K562 (cell line): ENCODE data around the gene FGF9. TPM values are rescaled to one million over a fixed set of nuclear protein-coding genes. Genes with fewer than 3 reads are reported as not detected.

Experiments used
- ATAC-seq: fragments of 200-7000 bp; cut with Tn5 transposase; 3 replicates; pipeline ENCODE4 v1.9.1; 2020; ENCODE audit warnings: moderate library complexity
- BruUV-seq: library from RNA; stranded (reverse); fragments of 400-500 nt; replicated peaks from 2 replicates; lab custom pipeline; 2021; lab: Mats Ljungman, UMichigan
- CTCF ChIA-PET: fragments of 300-600 bp; formaldehyde crosslinking; extraction: SDS; loops from one replicate; lab custom pipeline; 2021; ENCODE audit warnings: low intra/inter-chr PET ratio; lab: Yijun Ruan, JAX
- POLR2A ChIA-PET: fragments of 300-600, 350-650 bp; sonication (Branson Sonifier 250); formaldehyde crosslinking; extraction: SDS; loops from one replicate; lab custom pipeline; 2021; ENCODE audit warnings: antibody characterized with exemption, inconsistent platforms; lab: Yijun Ruan, JAX
- DNase-seq, 4 experiments: peaks; one replicate each; pipeline versions ENCODE4 v3.0.0 to v3.0.0-alpha.2; 2011 to 2018; ENCODE audit warnings: low spot score in 3 of 4, mixed read lengths in 3 of 4; ENCODE audit errors: extremely low read depth in 1 of 4
- FAIRE-seq: peaks from 2 replicates; lab custom pipeline; 2011; peaks lifted over from hg19 to GRCh38; lab: Jason Lieb, UNC
- H2AFZ ChIP-seq: 2 replicates; pipeline ENCODE4 v1.6.0; 2011; ENCODE audit warnings: low read depth, low read length, control low read depth, inconsistent platforms
- H3K27ac ChIP-seq: fragments of 200-600 bp; 3 replicates; pipeline ENCODE4 v1.8.0; 2011; ENCODE audit warnings: low read depth, mild to moderate bottlenecking, control low read depth, inconsistent platforms, low read length, moderate library complexity, mixed read lengths; ENCODE audit errors: extremely low read depth
- H3K27me3 ChIP-seq, 2 experiments: fragments of 300-600 bp in 1 of 2; 2 replicates in 1 of 2; 3 replicates in 1 of 2; pipeline versions ENCODE4 v1.6.0 to v1.8.0; 2011; ENCODE audit warnings: inconsistent platforms in 2 of 2, low read length in 2 of 2, mild to moderate bottlenecking in 1 of 2, mixed read lengths in 1 of 2, moderate library complexity in 1 of 2; ENCODE audit not compliant: control insufficient read depth in 2 of 2, insufficient read depth in 2 of 2
- H3K36me3 ChIP-seq: fragments of 300-600 bp; 3 replicates; pipeline ENCODE4 v1.8.0; 2011; ENCODE audit warnings: mild to moderate bottlenecking, low read length, inconsistent platforms; ENCODE audit not compliant: control insufficient read depth, insufficient read depth
- H3K4me1 ChIP-seq, 2 experiments: fragments of 200-600 bp in 1 of 2; replicated peaks in 1 of 2; 2 replicates in 1 of 2; 3 replicates in 1 of 2; pipeline versions ENCODE4 v1.5.1 to v1.8.0; 2011; ENCODE audit warnings: inconsistent platforms in 2 of 2, low read length in 2 of 2, mild to moderate bottlenecking in 1 of 2, mixed read lengths in 1 of 2, moderate library complexity in 1 of 2; ENCODE audit not compliant: control insufficient read depth in 2 of 2, insufficient read depth in 2 of 2
- H3K4me2 ChIP-seq: 2 replicates; pipeline ENCODE4 v1.6.1; 2011; ENCODE audit warnings: low read length, control low read depth, inconsistent platforms, mixed read lengths; ENCODE audit not compliant: insufficient read depth
- H3K4me3 ChIP-seq: fragments of 200-600 bp; sonication (generic), shearing (Covaris generic); 2 replicates; pipeline ENCODE4 v1.5.1; 2016; ENCODE audit warnings: control low read depth, inconsistent platforms
- H3K79me2 ChIP-seq: fragments of 200-600 bp; 3 replicates; pipeline ENCODE4 v1.8.0; 2011; ENCODE audit warnings: low read length, inconsistent platforms; ENCODE audit not compliant: control insufficient read depth, insufficient read depth
- H3K9ac ChIP-seq, 2 experiments: 2 replicates each; pipeline versions ENCODE4 v1.6.0 to v1.6.1; 2011; ENCODE audit warnings: low read depth in 2 of 2, low read length in 2 of 2, control low read depth in 1 of 2, inconsistent platforms in 1 of 2, mild to moderate bottlenecking in 1 of 2, mixed read lengths in 1 of 2; ENCODE audit not compliant: insufficient read depth in 1 of 2
- H3K9me1 ChIP-seq: one replicate; pipeline ENCODE4 v1.6.0; 2011; ENCODE audit warnings: inconsistent platforms, mild to moderate bottlenecking, low read length, moderate library complexity; ENCODE audit not compliant: control insufficient read depth, insufficient read depth
- H3K9me3 ChIP-seq: replicated peaks from 2 replicates; pipeline ENCODE4 v1.5.1; 2011; ENCODE audit warnings: low read depth, low read length, inconsistent platforms; ENCODE audit not compliant: control insufficient read depth, insufficient read depth
- H4K20me1 ChIP-seq: replicated peaks from 2 replicates; pipeline ENCODE4 v1.6.1; 2011; ENCODE audit warnings: low read length, inconsistent platforms, mixed read lengths; ENCODE audit not compliant: control insufficient read depth, insufficient read depth
- CREM ChIP-seq: IDR thresholded peaks from 2 replicates; pipeline ENCODE4 v1.6.1; 2014; ENCODE audit warnings: antibody characterized with exemption, low read depth
- DDX20 ChIP-seq: fragments of 450-650 bp; IDR thresholded peaks from 2 replicates; pipeline ENCODE4 v1.6.1; 2016; ENCODE audit warnings: missing genetic modification characterization, low read depth, mild to moderate bottlenecking, missing compliant biosample characterization, moderate library complexity
- DNMT1 ChIP-seq: fragments of 450-650 bp; IDR thresholded peaks from 2 replicates; pipeline ENCODE4 v1.6.1; 2016; ENCODE audit warnings: antibody characterized with exemption, mild to moderate bottlenecking
- GTF2F1 ChIP-seq: IDR thresholded peaks from 2 replicates; pipeline ENCODE4 v1.6.1; 2011; ENCODE audit warnings: low read depth, low read length, improper control_type of control experiment
- MXI1 ChIP-seq: IDR thresholded peaks from 2 replicates; pipeline ENCODE4 v1.6.1; 2011; ENCODE audit warnings: low read depth, mild to moderate bottlenecking, improper control_type of control experiment, low read length
- PHB ChIP-seq: fragments of 250-450 bp; sonication (Bioruptor Pico); IDR thresholded peaks from 2 replicates; pipeline ENCODE4 v1.5.0; 2021
- PHB2 ChIP-seq: fragments of 450-650 bp; IDR thresholded peaks from 2 replicates; pipeline ENCODE4 v1.6.1; 2017; ENCODE audit warnings: low read depth
- RFX7 ChIP-seq: fragments of 250-450 bp; sonication (Bioruptor Pico); IDR thresholded peaks from 2 replicates; pipeline ENCODE4 v1.5.1; 2021; ENCODE audit warnings: mild to moderate bottlenecking
- XRCC5 ChIP-seq: fragments of 200-400 bp; formaldehyde crosslinking; IDR thresholded peaks from 2 replicates; pipeline ENCODE4 v1.6.1; 2017; ENCODE audit warnings: low read depth, mild to moderate bottlenecking, low read length
- ZNF217 ChIP-seq: sonication (generic); formaldehyde crosslinking; IDR thresholded peaks from 2 replicates; pipeline ENCODE4 v1.8.0; 2022; ENCODE audit warnings: mild to moderate bottlenecking, missing genetic modification reagents
- ZNF561 ChIP-seq: fragments of 450-650 bp; formaldehyde crosslinking; conservative IDR thresholded peaks from 2 replicates; pipeline ENCODE4 v1.4.0; 2020; ENCODE audit warnings: mild to moderate bottlenecking, moderate library complexity
- WGBS: fragments of 100-300 bp; shearing (Covaris generic); methylation state at CpG from one replicate; pipeline ENCODE4 v1.1.6; 2016; ENCODE audit warnings: low coverage, mixed read lengths; ENCODE audit not compliant: insufficient coverage; ENCODE audit errors: missing lambda C conversion rate; 5-methylcytosine and 5-hydroxymethylcytosine counted together
- in situ Hi-C: fragments of 300-500 bp; cut with MboI; formaldehyde crosslinking; loops from 4 replicates; pipeline ENCODE4 v1.15.0; 2018; ENCODE audit warnings: inconsistent platforms, mixed read lengths
- intact Hi-C: fragments of 100-400 bp; cut with micrococcal nuclease; formaldehyde crosslinking; loops from 2 replicates; pipeline ENCODE4 v1.14.2; 2022
- polyA plus RNA-seq, 8 experiments: library from polyadenylated mRNA; depleted of rRNA in 4 of 8; stranded (reverse) in 5 of 8; unstranded in 3 of 8; fragments of >200 nt; fragmentation: Nextera tagmentation in 2 of 8; fragmentation: Illumina TruSeq in 1 of 8; extraction: Ambion mirVana in 2 of 8; extraction: Trizol in 1 of 8; gene quantifications; 2 replicates each; pipeline versions ENCODE4 v1.2.1 to v1.2.3, GENCODE V29; 2011 to 2014; ENCODE audit warnings: inconsistent platforms in 1 of 8, missing spikeins in 1 of 8
- total RNA-seq, 7 experiments: library from RNA; depleted of rRNA in 6 of 7; stranded (reverse); fragments of >200 nt in 6 of 7; fragmentation: Illumina TruSeq in 2 of 7; extraction: Trizol in 2 of 7; gene quantifications; 2 replicates each; pipeline versions ENCODE4 v1.2.1 to v1.2.3, GENCODE V29; 2011 to 2021; ENCODE audit warnings: low replicate concordance in 1 of 7
- TF ChIP-seq, protein P1 (sequence below): IDR thresholded peaks from 2 replicates; pipeline ENCODE4 v1.6.1; 2011; ENCODE audit not compliant: insufficient read length; ENCODE audit errors: extremely low read depth
- TF ChIP-seq, protein P2 (sequence below): fragments of 450-650 bp; formaldehyde crosslinking; IDR thresholded peaks from 2 replicates; pipeline ENCODE4 v1.4.0; 2022; ENCODE audit warnings: missing genetic modification characterization

The FGF9 gene
- total and polyA plus RNA-seq, 9 of the 15 experiments (the other 6 are each of a cell fraction or from before 2014, with no cell fraction given): not detected

DNA sequence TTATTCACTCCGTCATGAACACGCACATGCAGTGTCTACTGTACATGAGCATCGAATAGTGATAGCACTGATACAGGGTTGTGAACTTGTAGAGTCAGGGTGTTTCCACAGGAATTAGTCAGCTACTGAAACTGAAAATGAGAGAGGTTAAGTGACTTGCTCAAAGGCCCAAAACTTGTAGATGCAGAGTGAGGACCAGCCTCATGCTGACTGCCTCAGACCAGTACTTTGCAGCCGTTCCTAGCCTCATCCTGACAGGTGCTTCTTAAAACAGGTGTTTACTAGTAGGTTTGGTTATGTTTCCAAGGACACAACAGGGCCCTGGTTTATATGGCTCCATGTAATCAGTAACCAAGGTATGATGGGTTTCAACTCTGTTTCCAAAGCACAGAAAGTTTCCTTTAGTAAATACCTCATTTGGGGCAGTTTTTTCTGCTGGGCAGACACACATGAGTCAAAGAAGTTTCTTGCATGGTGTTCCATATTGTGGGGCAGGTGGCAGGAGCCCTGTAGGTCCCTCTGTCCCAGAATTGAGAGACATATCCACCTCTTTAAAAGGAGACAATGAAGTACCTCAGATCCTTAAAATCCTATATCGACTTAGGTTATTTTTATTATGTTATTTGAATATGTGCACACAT is 16.0 kb downstream of the FGF9 start (continued):
- TF ChIP-seq RFX7 (no peak), PHB (CRISPR knock-in tag) (no peak), ZNF561 (no peak), MXI1 (no peak), ZNF217 (CRISPR knock-in tag) (no peak)
- TF ChIP-seq, protein P1, sequence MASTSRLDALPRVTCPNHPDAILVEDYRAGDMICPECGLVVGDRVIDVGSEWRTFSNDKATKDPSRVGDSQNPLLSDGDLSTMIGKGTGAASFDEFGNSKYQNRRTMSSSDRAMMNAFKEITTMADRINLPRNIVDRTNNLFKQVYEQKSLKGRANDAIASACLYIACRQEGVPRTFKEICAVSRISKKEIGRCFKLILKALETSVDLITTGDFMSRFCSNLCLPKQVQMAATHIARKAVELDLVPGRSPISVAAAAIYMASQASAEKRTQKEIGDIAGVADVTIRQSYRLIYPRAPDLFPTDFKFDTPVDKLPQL: no peak

DNA sequence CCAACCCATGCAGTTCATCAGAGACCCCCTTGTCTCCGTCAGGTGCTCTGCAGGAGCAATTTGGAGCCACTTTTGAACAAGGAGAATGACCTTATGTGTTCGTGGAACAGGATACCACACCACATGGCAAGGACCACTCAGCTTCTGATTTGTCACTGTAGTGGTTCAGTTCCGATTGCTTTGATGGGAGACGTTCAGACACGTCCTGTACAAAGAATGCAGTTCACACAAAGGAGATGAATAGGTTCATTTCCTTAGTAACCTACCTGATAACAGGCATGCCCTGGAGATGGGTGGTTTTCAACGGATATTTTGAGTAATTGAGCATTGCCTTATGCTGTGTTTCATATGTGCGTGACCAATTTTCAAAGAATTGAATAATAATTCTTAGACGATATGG is 17.2 kb downstream of the FGF9 start:
- Histone ChIP-seq H3K79me2 (no peaks in the 10 kb centered on the region), H3K36me3 (no peaks in the 10 kb centered on the region), H4K20me1 (no peaks in the 10 kb centered on the region), H3K9me1 (no peaks in the 10 kb centered on the region), H3K9me3 (no peaks in the 10 kb centered on the region), H2AFZ (no peak overlapping the region), H3K27ac (no peak overlapping the region), H3K27me3 (peaks cover 5 to 25% of the 10 kb centered on the region in 2 experiments; a peak in 4 of 5 replicates)
- intact Hi-C loops: no loop called here
- CTCF ChIA-PET: no interaction called here
- WGBS: 0% methylated on average over 8 of the region's 8 CpGs
- BruUV-seq: no TSS peak
- in situ Hi-C loops: no loop called here
- DNase-seq (no peak), FAIRE-seq (no peak), ATAC-seq (no peak)
- POLR2A ChIA-PET: no interaction called here
- TF ChIP-seq PHB2: no peak
- TF ChIP-seq XRCC5: no peak
- TF ChIP-seq CREM: no peak
- no peak for TF ChIP-seq GTF2F1
- TF ChIP-seq PHB (CRISPR knock-in tag): no peak
- TF ChIP-seq, protein P2, sequence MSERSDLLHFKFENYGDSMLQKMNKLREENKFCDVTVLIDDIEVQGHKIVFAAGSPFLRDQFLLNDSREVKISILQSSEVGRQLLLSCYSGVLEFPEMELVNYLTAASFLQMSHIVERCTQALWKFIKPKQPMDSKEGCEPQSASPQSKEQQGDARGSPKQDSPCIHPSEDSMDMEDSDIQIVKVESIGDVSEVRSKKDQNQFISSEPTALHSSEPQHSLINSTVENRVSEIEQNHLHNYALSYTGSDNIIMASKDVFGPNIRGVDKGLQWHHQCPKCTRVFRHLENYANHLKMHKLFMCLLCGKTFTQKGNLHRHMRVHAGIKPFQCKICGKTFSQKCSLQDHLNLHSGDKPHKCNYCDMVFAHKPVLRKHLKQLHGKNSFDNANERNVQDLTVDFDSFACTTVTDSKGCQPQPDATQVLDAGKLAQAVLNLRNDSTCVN (CRISPR knock-in tag): no peak
- no peak for TF ChIP-seq DNMT1
- no peak for TF ChIP-seq DDX20 (tag)
- TF ChIP-seq, all 486 proteins: peak for 0
- H3K4me3 ChIP-seq: no peak overlapping the region
- no peak overlapping the region for H3K9ac ChIP-seq
- no peak overlapping the region for H3K4me2 ChIP-seq
- no peaks in the 10 kb centered on the region for H3K4me1 ChIP-seq
